ENCODE data around the gene MPHOSPH10.
"Not testable (repeated sequence)": the region's sequence is repeated elsewhere in the genome, so short reads cannot be mapped to it uniquely, and the experiment has no call there.

The MPHOSPH10 gene, protein sequence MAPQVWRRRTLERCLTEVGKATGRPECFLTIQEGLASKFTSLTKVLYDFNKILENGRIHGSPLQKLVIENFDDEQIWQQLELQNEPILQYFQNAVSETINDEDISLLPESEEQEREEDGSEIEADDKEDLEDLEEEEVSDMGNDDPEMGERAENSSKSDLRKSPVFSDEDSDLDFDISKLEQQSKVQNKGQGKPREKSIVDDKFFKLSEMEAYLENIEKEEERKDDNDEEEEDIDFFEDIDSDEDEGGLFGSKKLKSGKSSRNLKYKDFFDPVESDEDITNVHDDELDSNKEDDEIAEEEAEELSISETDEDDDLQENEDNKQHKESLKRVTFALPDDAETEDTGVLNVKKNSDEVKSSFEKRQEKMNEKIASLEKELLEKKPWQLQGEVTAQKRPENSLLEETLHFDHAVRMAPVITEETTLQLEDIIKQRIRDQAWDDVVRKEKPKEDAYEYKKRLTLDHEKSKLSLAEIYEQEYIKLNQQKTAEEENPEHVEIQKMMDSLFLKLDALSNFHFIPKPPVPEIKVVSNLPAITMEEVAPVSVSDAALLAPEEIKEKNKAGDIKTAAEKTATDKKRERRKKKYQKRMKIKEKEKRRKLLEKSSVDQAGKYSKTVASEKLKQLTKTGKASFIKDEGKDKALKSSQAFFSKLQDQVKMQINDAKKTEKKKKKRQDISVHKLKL

DNA sequence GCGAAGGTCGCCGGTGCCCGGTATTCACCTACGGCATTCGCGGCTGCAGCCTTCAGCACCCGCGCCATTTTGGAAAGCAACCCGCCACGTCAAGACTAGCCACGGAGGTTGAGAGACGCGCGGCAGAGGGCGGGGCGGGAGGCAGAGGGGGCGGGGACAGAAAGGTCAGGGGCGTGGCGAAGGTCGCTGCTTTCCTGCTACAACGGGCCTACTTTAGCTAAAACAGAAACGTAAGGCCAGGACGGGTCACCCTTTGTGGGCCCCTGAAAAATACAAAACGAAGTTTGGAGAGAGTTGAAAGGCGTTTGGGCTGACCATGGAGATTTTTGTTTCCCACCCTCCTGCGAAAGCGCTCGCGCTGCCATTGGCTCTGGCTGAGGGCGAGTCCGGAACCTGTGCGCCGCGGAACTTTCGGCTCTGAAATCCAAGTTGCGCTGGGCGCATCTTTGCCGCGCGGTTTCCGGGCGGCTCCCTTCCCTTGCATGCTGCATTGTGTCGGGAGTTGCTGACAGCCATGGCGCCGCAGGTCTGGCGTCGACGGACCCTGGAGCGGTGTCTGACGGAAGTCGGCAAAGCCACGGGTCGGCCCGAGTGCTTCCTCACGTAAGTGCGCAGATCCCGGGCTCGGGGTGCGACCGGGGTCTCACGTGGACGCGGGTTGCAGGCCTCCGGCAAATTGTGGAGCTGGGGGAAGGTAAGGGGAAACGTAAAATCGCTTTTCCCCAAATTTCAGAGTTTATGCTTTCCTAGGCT lies at the start of gene MPHOSPH10, which contains the start of gene MCEE:
TSS of gene MPHOSPH10 (plus strand) at position 483 of the 753 bp plus-strand sequence. CDS start at position 515, 32 bp downstream.
TSS of gene MCEE (minus strand) at position 78 of the 753 bp plus-strand sequence. CDS start at position 68, 10 bp downstream.
- peak; percentile 87 for DNase-seq (ENCODE audit: low read depth)

DNA sequence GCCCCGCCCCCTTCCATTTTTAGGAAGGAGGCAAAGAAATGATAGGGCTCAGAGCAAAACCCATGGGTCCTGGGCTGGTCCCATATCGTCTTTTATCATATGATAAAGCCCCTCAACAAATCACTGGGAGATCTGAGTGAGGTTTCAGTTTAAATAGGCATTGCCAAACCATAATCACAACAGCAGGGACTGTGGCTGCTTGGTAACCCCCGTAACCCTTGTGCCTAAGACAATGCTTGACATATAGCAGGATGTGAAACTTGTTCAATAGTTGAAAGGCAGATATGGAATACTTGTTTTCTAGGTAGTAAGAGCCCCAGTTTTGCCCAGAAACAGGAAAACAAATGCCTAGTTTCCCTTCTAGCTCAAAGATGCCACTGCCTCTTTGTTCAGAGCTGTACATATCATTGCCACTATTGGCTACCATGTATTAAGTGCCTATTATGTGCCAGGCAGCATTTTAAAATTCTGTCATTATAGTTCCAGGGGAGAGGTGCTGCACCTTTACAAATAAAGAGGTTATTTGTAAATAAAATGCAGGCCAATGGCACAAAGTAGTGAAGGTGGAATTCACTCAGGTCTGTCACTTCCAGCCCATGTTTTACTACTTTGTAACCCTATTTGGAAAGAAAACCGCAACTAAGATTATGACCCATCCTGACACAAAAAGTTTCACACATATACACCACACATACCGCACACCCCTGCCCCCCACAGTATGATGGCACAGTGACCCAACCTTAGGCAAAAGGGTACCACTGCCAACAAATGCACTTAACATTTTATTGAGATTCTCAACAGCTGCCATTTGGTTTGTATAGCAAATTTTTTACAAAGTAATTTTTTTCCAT lies 47.8 kb upstream of the MPHOSPH10 start:
- peak; percentile 64 for DNase-seq (ENCODE audit: low read depth)

DNA sequence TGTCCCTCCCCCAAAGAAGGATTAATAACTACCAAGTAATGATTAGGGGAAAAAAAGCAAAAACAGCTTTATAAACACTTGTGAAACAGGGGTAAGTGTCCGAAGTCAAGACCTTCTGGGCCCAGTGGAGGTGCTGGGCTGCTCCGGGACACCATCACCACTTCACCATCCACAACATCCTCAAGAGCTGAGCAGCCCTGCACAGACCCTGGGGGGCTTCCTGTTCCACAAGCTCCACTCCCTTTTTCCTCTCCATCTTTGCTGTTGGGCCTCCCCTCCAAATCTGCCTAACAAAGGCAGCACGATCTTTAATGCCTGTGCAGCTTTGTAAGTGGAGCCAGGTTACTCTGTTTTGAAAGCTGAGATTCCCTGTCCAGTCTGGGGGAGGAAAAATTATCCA lies 47.1 kb upstream of the MPHOSPH10 start:
- DNase-seq (ENCODE audit: low read depth) = not testable (repeated sequence)

DNA sequence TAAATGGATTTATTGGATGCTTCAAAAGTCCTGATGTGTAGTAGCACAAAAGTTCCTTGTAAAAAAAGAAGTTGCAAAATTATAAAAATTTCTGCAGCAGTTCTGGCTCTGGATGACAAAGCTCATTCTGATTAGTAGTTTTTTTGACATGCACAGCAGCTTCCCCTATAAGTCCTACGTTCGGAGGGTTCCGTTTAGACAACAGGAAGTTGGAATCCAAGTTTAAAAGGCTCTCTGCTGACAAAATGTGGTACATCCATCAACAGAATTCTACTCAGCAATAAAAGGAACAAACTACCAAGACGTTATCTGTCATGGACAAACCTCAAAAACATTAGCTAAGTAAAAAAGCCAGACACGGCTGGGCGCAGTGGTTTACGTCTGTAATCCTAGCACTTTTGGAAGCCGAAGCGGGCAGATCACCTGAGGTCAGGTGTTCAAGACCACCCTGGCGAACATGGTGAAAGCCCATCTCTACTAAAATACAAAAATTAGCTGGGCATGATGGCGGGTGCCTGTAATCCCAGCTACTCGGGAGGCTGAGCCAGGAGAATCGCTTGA lies 46.6 kb upstream of the MPHOSPH10 start:
- DNase-seq (ENCODE audit: low read depth) = not testable (repeated sequence)

DNA sequence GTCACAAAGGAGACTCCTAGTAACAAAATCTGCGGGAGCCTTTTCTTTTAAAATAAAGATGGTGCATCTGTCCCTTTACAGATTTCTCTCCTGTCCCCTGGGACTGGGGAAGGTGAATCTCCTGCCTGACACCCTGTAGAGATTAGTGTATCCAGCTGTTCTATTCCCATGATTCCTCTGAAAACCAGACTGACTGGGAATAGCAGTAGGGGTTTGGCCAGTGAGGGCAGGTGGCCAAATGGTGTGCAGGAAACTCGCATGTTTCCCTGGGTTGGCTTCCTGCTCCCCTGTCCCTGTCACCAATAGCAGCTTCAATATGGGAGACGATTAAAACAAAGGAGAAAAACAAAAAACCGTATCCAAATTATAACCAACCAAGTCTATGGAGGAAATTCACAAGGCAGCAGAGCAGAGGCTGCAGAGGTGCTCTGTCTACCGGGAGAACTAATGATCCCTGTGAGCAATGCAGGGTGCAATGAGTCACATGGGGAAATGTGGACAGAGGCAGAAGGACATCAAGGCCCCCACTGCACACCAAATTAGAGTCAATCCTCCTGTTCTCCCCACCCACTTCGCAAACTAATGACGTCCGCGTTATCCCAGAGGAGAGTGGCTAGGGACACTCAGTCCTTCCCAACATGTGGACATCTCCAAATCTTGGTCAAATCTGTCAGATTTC lies 45.0 kb upstream of the MPHOSPH10 start:
- not testable (repeated sequence) for DNase-seq (ENCODE audit: low read depth)

DNA sequence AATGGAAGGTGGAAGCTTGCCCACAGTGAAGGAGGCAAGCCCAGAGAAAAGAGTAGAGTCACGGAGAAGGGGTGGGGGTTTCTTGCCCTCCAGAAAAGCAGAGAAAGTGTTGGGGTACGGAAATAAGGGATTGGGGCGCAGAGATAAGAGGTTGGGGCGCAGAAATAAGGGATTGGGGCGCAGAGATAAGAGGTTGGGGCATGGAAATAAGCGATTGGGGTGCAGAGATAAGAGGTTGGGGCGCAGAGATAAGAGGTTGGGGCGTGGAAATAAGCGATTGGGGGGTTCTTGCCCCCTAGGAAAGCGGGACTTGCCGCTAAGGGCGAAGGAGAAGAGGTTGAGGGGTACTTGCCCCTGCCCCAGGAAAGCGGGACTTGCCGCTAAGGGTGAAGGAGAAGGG lies 41.0 kb upstream of the MPHOSPH10 start:
- DNase-seq (ENCODE audit: low read depth) = not testable (repeated sequence)

DNA sequence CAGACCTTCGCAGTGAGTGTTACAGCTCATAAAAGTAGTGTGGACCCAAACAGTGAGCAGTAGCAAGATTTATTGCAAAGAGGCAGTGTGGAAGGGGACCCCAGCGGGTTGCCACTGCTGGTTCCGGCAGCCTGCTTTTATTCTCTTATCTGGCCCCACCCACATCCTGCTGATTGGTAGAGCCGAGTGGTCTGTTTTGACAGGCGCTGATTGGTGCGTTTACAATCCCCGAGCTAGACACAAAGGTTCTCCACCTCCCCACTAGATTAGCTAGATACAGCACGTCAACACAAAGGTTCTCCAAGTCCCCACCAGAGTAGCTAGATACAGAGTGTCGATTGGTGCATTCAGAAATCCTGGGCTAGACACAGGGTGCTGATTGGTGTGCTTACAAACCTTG lies 38.6 kb upstream of the MPHOSPH10 start:
- DNase-seq (ENCODE audit: low read depth) = not testable (repeated sequence)

DNA sequence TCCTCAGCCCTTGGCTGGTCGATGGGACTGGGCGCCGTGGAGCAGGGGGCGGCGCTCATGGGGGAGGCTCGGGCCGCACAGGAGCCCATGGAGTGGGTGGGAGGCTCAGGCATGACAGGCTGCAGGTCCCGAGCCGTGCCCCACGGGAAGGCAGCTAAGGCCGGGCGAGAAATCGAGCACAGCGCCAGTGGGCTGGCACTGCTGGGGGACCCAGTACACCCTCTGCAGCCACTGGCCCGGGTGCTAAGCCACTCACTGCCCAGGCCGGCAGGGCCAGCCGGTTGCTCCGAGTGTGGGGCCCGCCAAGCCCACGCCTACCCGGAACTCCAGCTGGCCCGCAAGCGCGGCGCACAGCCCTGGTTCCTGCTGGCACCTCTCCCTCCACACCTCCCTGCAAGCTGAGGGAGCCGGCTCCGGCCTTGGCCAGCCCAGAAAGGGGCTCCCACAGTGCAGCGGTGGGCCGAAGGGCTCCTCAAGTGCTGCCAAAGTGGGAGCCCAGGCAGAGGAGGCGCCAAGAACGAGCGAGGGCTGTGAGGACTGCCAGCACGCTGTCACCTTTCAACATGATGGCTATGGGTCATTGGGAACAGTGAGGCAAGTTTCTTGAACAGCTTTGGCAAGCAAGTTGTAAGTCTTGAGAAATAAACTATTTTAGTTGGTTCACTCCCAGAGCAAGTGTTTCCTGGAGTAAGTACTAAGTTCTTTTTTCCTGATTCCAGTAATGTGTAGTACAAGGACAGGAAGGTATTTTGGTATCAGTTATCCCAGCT lies 37.8 kb upstream of the MPHOSPH10 start:
- DNase-seq (ENCODE audit: low read depth) = not testable (repeated sequence)

DNA sequence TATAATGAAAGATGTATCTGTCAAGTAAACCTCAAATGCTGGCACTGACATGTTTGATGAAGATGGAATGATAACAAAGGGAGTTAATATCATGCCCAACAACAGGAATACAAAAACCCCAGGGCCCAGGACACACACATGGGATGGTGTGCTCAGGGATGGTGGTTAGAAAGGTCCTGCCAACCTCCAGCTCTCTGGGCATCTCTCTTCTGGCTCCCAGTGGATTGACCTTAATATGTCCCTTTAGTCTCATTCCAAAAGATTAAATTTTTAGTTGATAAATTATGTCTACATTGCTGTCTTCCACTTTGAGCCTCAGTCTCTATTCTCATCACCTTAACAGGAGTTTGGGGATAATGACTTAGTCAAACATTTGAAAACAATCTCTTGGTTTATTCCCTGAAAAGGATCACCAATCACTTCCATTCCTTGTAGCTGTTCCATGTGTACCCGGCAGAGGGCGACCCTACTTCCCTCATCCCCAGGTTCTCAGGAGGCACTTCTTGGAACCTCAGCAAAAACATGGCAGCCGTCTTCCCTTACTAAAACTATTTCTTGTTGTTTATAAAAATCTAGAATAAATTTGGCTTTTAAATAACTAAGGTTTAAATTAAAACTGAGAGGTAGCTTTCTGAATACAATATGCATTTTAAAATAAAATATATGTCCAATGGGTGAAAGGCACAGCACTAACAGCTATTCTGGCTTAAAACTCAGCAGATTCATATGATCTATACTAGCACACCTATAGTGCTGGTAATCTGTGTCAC lies 30.1 kb upstream of the MPHOSPH10 start:
- peak; percentile 22 for DNase-seq (ENCODE audit: low read depth)

DNA sequence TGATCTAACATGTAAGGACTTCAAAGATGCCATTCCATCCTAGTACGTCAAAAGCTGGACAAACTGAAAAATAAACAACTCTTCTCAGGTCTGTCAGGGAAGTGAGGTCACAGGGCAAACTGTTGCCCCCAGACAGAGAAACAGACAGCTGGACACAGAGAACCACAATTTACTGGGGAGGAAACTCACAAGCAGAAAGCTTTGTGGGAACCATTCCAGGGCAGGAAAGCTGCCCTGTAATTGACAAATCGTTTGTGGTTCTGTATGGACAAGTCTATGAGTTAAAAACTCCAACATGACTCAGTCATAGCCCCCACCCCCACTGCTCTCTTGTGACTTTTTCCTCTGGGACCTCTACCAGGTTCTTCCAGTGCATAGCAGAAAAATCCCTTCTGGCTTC lies 28.8 kb upstream of the MPHOSPH10 start:
- DNase-seq (ENCODE audit: low read depth) = no peak

DNA sequence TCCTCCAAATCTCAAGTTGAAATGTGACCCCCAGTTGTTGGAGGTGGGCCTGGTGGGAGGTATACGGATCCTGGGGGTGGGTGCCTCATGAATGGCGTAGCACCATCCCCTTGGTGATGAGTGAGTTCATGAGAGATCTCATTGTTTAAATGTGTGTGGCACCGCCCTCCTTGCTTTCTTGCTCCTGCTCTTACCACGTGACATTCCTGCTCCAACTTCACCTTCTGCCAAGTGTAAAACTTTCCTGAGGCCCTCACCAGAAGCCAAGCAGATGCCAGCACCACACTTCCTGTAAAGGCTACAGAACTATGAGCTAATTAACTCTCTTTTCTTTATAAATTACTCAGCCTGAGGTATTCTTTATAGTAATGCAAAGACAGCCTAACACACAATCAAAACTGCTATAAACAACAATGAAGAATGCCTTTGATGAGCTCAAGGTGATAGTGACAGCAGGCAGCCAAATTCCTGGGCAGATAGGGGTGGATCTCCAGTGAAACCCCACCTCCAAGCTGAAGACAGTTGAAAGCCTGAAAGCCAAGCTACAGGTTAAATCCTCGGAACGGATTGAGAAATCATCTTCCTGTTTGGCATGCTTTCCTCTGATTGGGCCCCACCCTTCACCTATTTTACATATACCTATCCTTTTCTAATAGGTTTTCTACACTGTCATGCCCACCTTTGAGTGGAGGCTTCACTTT lies 27.3 kb upstream of the MPHOSPH10 start:
- DNase-seq (ENCODE audit: low read depth) = no peak

DNA sequence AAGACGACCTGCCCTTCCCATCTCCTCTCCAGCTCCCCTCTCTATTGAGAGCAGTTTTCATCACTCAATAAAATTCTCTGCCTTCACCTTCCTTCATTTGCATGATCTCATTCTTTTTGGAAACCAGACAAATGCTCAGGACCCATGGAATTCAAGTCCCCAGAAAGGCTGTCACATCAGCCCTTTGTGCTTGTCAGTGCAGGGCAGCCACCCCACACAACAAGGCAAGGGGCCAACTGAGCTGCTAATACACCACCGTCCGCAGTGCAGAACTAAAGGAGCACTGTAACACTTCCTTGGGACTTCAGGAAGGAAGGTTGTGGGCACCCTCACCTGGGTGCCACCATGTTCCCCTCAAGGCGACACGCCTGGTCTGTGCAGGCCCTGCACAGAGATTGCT lies 26.6 kb upstream of the MPHOSPH10 start:
- DNase-seq (ENCODE audit: low read depth) = no peak

DNA sequence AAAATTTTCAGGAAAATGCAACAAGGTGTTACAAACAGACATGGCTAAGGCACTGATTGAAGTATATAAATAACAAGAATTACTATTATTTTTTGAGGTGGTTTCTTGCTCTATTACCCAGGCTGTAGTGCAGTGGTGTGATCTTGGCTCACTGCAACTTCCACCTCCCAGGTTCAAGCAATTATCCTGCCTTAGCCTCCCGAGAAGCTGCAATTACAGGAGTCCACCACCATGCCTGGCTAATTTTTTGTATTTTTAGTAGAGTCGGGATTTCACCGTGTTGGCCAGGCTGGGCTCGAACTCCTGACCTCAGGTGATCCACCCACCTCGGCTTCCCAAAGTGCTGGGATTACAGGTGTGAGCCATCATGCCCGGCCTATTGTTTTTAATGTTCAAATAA lies 24.0 kb upstream of the MPHOSPH10 start:
- DNase-seq (ENCODE audit: low read depth) = not testable (repeated sequence)

DNA sequence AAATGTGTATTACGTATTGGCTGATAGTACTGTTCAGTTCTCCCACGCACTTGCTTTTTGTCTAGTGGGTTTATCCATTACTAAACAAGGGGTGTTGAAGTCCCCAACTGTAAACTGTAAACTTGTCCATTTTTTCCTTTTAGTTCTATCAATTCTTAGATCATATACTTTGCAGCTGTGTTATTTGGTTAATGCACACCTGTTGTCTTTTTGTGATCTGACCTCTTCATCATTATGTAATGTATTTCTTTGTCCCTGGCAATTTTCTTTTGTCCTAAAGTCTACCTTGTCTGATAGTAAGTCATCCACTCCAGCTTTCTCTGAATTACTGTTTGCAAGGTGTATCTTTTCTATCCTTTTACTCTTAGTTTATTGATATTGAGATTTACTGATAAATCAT lies 22.3 kb upstream of the MPHOSPH10 start:
- DNase-seq (ENCODE audit: low read depth) = no peak

DNA sequence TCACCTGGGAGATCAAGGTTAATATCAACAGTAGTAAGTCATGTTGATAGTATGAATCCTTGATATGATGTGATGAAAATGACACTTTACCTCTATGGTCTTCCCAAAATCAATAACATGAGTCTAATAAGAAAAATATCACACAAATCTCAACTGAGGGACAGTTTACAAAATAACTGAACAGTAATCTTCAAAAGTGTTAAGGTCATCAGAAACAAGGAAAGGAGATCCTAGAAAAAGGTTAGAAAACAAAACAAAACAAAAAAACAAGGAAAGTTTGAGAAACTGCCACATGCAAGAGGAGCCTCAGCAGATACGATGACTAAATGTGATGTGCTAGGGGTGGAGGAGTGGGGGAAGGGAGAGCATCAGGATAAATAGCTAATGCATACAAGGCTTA lies 16.6 kb upstream of the MPHOSPH10 start:
- no peak for DNase-seq (ENCODE audit: low read depth)

DNA sequence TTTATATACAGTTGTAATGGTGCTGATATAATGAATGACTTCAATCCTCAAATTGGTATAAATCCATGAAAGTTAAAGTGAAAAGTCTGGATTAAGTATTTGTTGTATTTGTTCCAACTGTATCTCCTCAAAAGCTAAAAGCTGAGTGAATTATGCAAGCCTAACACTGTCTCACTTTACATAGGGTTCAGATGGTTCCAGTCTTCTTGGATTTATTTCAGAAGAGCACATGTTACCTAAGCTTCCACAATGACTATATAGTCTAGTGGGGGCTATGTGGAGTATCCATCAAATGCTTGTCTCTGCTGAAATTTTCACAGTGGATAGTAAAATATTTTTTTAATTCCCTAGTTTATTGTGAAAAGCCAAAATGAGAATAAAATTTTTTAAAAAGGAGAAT lies 13.4 kb upstream of the MPHOSPH10 start:
- DNase-seq (ENCODE audit: low read depth) = no peak

DNA sequence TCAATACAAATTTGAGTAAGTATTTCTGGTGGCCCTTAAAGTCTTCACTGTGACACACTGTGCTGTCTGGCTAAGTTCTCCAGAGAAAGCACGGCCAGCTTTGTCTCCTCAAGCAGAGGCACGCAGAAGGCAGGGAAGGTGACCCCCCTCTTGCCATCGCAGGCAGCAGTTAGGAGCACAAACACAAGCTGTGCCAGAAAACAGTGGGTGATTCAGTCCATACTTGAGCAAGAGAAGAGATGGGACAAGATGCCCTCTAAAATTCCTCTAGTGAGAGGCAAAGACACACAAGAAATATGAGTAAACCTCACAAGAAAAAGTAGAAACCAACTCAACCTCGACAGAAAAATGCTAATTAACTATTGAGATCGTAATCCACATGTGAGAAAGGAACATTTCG lies 10.2 kb upstream of the MPHOSPH10 start:
- DNase-seq (ENCODE audit: low read depth) = no peak

DNA sequence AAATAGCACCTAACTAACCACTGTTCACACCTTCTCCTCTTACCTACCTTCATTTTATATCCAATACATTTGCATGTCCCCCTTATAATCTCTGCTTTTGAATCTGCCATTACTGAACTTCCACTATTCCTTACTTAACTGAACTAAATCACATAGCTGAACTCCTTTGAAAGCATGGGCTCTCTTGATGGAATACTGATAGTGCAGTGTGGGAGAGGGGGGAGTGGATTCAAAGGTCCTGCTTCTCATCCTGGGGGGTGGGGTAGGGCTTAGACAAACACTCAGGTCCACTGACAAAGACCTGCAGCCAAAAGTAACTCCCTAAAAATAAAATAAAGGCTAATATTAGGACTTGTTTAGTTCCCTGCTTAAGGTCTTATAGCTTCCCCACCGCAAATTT lies 9.0 kb upstream of the MPHOSPH10 start:
- DNase-seq (ENCODE audit: low read depth) = no peak
